ENCODE measurements around the gene HOXB3. TPM values are rescaled to one million over a fixed set of nuclear protein-coding genes. Genes with fewer than 3 reads are reported as not detected.

HOXB3 gene
- total and polyA plus RNA-seq, 7 donors = 0.96 to 8.8 (median 1.5) TPM

- 61 to 72% (median 63%) methylated on average over 7 of the region's 7 CpGs for WGBS, 3 donors
- ATAC-seq = no peak
- no peak for DNase-seq
- H3K9me3 ChIP-seq = no peaks in the 10 kb centered on the region
- TF ChIP-seq CTCF (IDR thresholded peaks at IDR 0.05) = no peak
- no peaks in the 10 kb centered on the region for H3K4me1 ChIP-seq
- H3K27ac ChIP-seq = no peak overlapping the region
- intact Hi-C loops (cut with DNase I) = no loop called here
- no peaks in the 10 kb centered on the region for H3K36me3 ChIP-seq (ENCODE audit: insufficient read depth in 1 of 2, low read depth in 1 of 2)
- H3K4me3 ChIP-seq = no peak overlapping the region
- H3K27me3 ChIP-seq (ENCODE audit: insufficient read depth in 3 of 3, low read length in 2 of 3) = peaks cover 4 to 78% (median 23%) of the 10 kb centered on the region in 3 donors
These were observed 14.9 kb downstream of the HOXB3 start for GRCh38 chr17:48575066-48575582.

GRCh38 chr17:48574505-48575065 lies 15.5 kb downstream of the HOXB3 start:
- Histone ChIP-seq H3K27ac (no peak overlapping the region), H3K4me1 (no peaks in the 10 kb centered on the region), H3K4me3 (no peak overlapping the region), H3K36me3 (ENCODE audit: insufficient read depth in 1 of 2, low read depth in 1 of 2) (no peaks in the 10 kb centered on the region), H3K27me3 (ENCODE audit: insufficient read depth in 3 of 3, low read length in 2 of 3) (peaks cover 4 to 76% (median 23%) of the 10 kb centered on the region in 3 donors), H3K9me3 (no peaks in the 10 kb centered on the region)
- no peak for ATAC-seq
- intact Hi-C loops (cut with DNase I) = no loop called here
- no peak for DNase-seq
- WGBS, 3 donors = 57 to 62% (median 57%) methylated on average over 8 of the region's 8 CpGs
- TF ChIP-seq CTCF (IDR thresholded peaks at IDR 0.05) = no peak

- Histone ChIP-seq H3K4me1 (no peaks in the 10 kb centered on the region), H3K4me3 (no peak overlapping the region), H3K27me3 (ENCODE audit: insufficient read depth in 3 of 3, low read length in 2 of 3) (peaks cover 4 to 77% (median 17%) of the 10 kb centered on the region in 3 donors), H3K36me3 (ENCODE audit: insufficient read depth in 1 of 2, low read depth in 1 of 2) (no peaks in the 10 kb centered on the region), H3K9me3 (no peaks in the 10 kb centered on the region), H3K27ac (peak overlapping the region; percentile 10)
- intact Hi-C loops (cut with DNase I) = no loop called here
- WGBS, 3 donors = 76 to 91% (median 88%) methylated on average over 1 of the region's 1 CpG
- TF ChIP-seq CTCF (IDR thresholded peaks at IDR 0.05) = no peak
- DNase-seq (no peak), ATAC-seq (no peak)
These were observed 18.1 kb downstream of the HOXB3 start for GRCh38 chr17:48571826-48572417.

DNA sequence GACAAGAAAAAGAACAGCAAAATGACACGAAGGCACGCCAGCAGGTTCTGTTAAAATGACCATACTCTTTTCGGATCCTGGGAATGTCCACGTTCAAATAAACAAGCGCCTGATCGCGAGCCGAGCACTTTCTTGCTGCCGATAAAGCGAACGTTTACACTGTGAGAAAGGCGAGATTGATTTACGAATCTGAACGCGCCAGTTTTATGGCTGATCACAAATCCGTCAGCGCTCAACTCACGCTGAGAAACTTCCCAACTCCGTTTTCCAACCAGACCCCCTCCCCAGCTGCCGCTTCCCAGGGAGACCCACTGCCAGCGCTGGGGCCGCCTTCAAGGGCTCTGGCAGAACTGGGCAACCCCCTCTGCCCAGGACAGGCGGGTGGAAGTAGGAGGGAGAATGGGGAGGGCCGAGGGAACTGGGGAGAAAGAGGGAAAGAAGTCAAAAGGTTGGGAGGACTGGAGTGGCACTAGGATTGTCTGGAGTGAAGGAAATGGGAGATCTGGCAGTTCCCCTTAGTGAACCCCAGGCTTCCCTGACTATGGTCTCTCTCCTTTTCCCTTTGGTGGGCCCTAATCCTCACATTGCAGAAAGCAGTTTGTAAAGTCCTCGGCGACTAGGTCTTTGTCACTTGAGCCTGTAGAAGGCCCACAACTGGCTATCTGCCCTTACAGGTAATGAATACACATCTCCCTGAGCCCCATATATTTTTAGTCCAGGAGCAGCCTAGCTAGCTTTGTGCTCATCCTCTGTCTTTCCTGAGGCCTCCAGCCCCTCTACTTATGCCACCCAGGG lies 18.8 kb downstream of the HOXB3 start:
- peak overlapping the region; percentile 10 for H3K27ac ChIP-seq
- no peaks in the 10 kb centered on the region for H3K9me3 ChIP-seq
- TF ChIP-seq CTCF (IDR thresholded peaks at IDR 0.05) = no peak
- 56 to 61% (median 59%) methylated on average over 26 of the region's 26 CpGs for WGBS, 3 donors
- no peaks in the 10 kb centered on the region for H3K36me3 ChIP-seq (ENCODE audit: insufficient read depth in 1 of 2, low read depth in 1 of 2)
- ATAC-seq (no peak), DNase-seq (no peak)
- H3K27me3 ChIP-seq (ENCODE audit: insufficient read depth in 3 of 3, low read length in 2 of 3) = peaks cover 4 to 70% (median 18%) of the 10 kb centered on the region in 3 donors
- no peaks in the 10 kb centered on the region for H3K4me1 ChIP-seq
- intact Hi-C loops (cut with DNase I) = no loop called here
- H3K4me3 ChIP-seq = peak overlapping the region; percentile 19
